A549 (cell line): ENCODE results near the gene FOXS1. TPM values are rescaled to one million over a fixed set of nuclear protein-coding genes. Genes with fewer than 3 reads are reported as not detected.

Experiments used
- ATAC-seq, 2 experiments: fragments of 200-7000 bp in 1 of 2; fragments of >200 bp in 1 of 2; cut with Nextera tagmentation in 1 of 2; cut with Tn5 transposase in 1 of 2; 3 replicates each; pipeline versions ENCODE4 v1.8.0 to v1.9.1; 2018 to 2020; ENCODE audit warnings: mild to moderate bottlenecking in 1 of 2, moderate library complexity in 1 of 2
- CTCF ChIA-PET: fragments of 300-600 bp; sonication (Branson Sonifier 250); formaldehyde crosslinking; extraction: SDS; loops from one replicate; lab custom pipeline; 2021; ENCODE audit warnings: antibody characterized with exemption, inconsistent platforms; lab: Yijun Ruan, JAX
- POLR2A ChIA-PET: fragments of 350-600 bp; formaldehyde crosslinking; extraction: SDS; loops from one replicate; lab custom pipeline; 2021; ENCODE audit warnings: antibody characterized with exemption, inconsistent platforms; lab: Yijun Ruan, JAX
- DNase-seq, 2 experiments: peaks; one replicate each; pipeline versions ENCODE4 v3.0.0 to v3.0.0-alpha.2; 2011 to 2016; ENCODE audit warnings: low read depth in 1 of 2, low spot score in 1 of 2
- FAIRE-seq: peaks from 2 replicates; lab custom pipeline; 2011; peaks lifted over from hg19 to GRCh38; lab: Jason Lieb, UNC
- H3K27ac ChIP-seq, 2 experiments: fragments of >200 bp; sonication (Bioruptor Twin); formaldehyde crosslinking; 3 replicates each; pipeline ENCODE4 v1.5.1; 2016 to 2017
- H3K4me1 ChIP-seq: fragments of >200 bp; sonication (Bioruptor Twin); formaldehyde crosslinking; 3 replicates; pipeline ENCODE4 v1.6.1; 2016
- H3K4me2 ChIP-seq: fragments of >200 bp; sonication (Bioruptor Twin); formaldehyde crosslinking; 3 replicates; pipeline ENCODE4 v1.6.1; 2016
- H3K4me3 ChIP-seq: fragments of >200 bp; sonication (Bioruptor Twin); formaldehyde crosslinking; 3 replicates; pipeline ENCODE4 v1.5.1; 2016
- H3K9me3 ChIP-seq: fragments of >200 bp; sonication (Bioruptor Twin); formaldehyde crosslinking; 3 replicates; pipeline ENCODE4 v1.6.1; 2016
- CBX8 ChIP-seq: fragments of 200-600 bp; sonication (generic); IDR thresholded peaks from 2 replicates; pipeline ENCODE4 v1.6.1; 2016
- E2F6 ChIP-seq: IDR thresholded peaks from 2 replicates; pipeline ENCODE4 v1.6.1; 2012; ENCODE audit warnings: low read depth, borderline replicate concordance
- EHF ChIP-seq: fragments of 250-450 bp; sonication (Bioruptor Pico); IDR thresholded peaks from 2 replicates; pipeline ENCODE4 v1.5.0; 2020; ENCODE audit warnings: mild to moderate bottlenecking
- HDAC2 ChIP-seq: fragments of 200-600 bp; sonication (generic); IDR thresholded peaks from 2 replicates; pipeline ENCODE4 v1.6.1; 2016
- HMGXB4 ChIP-seq: fragments of 250-450 bp; sonication (Bioruptor Pico); IDR thresholded peaks from 2 replicates; pipeline ENCODE4 v1.5.0; 2021; ENCODE audit warnings: mild to moderate bottlenecking, moderate library complexity, borderline replicate concordance
- HOXB5 ChIP-seq: fragments of 250-450 bp; sonication (Bioruptor Pico); IDR thresholded peaks from 2 replicates; pipeline ENCODE4 v1.5.0; 2020; ENCODE audit warnings: mild to moderate bottlenecking, moderate library complexity
- JUN ChIP-seq, 2 experiments: fragments of >200 bp; sonication (Bioruptor Twin); formaldehyde crosslinking; IDR thresholded peaks; 2 replicates in 1 of 2; 3 replicates in 1 of 2; pipeline ENCODE4 v1.6.1; 2016 to 2017
- JUNB ChIP-seq: fragments of >200 bp; sonication (Bioruptor Twin); formaldehyde crosslinking; IDR thresholded peaks from 2 replicates; pipeline ENCODE4 v1.6.1; 2016
- NR3C1 ChIP-seq: fragments of >200 bp; sonication (Bioruptor Twin); formaldehyde crosslinking; IDR thresholded peaks from 3 replicates; pipeline ENCODE4 v1.6.1; 2017
- POLR2A ChIP-seq: IDR thresholded peaks from 2 replicates; pipeline ENCODE4 v1.6.1; 2012; ENCODE audit warnings: mild to moderate bottlenecking, low read length
- REST ChIP-seq: fragments of 200-600 bp; sonication (generic); IDR thresholded peaks from 2 replicates; pipeline ENCODE4 v1.6.1; 2016; ENCODE audit warnings: antibody characterized with exemption, mild to moderate bottlenecking, moderate library complexity
- SMC3 ChIP-seq: fragments of >200 bp; sonication (Bioruptor Twin); formaldehyde crosslinking; IDR thresholded peaks from 3 replicates; pipeline ENCODE4 v1.6.1; 2018; ENCODE audit warnings: inconsistent platforms
- USF2 ChIP-seq: fragments of 450-650 bp; IDR thresholded peaks from 2 replicates; pipeline ENCODE4 v1.6.1; 2014; ENCODE audit warnings: antibody characterized with exemption
- ZC3H11A ChIP-seq: fragments of 450-650 bp; IDR thresholded peaks from 2 replicates; pipeline ENCODE4 v1.6.1; 2014; ENCODE audit warnings: antibody characterized with exemption, mild to moderate bottlenecking
- WGBS: methylation state at CpG from one replicate; pipeline ENCODE4 v1.1.6; 2017; ENCODE audit errors: missing lambda C conversion rate; 5-methylcytosine and 5-hydroxymethylcytosine counted together
- polyA plus RNA-seq, 4 experiments: library from polyadenylated mRNA; depleted of rRNA in 3 of 4; stranded (reverse); fragments of >200 nt; fragmentation: RNase III in 1 of 4; extraction: RNeasy Plus Mini Kit Qiagen cat#74134 plus additional on column Dnase treatment in 1 of 4; gene quantifications; 2 replicates in 3 of 4; 3 replicates in 1 of 4; pipeline ENCODE4 v1.2.3, GENCODE V29; 2011 to 2017
- TF ChIP-seq, protein P1 (sequence below): fragments of 250-450 bp; sonication (Bioruptor Pico); IDR thresholded peaks from 2 replicates; pipeline ENCODE4 v1.5.0; 2020; ENCODE audit warnings: low read depth, mild to moderate bottlenecking, moderate library complexity
- TF ChIP-seq, protein P2 (sequence below): fragments of >200 bp; sonication (Bioruptor Twin); formaldehyde crosslinking; IDR thresholded peaks from 2 replicates; pipeline ENCODE4 v1.6.1; 2016
- TF ChIP-seq, protein P3 (sequence below): fragments of >200 bp; sonication (Bioruptor Twin); formaldehyde crosslinking; IDR thresholded peaks from 3 replicates; pipeline ENCODE4 v1.5.1; 2016
- TF ChIP-seq, protein P4 (sequence below): IDR thresholded peaks from 2 replicates; pipeline ENCODE4 v1.6.1; 2012

Gene FOXS1
- polyA plus RNA-seq, 2 of the 4 experiments (the other 2 are of a cell fraction) = 1.5 to 3.7 TPM

GRCh38 chr20:31862157-31862470 is 16.7 kb upstream of the FOXS1 start:
- Histone ChIP-seq H3K4me3 (peak overlapping the region; percentile 57), H3K4me2 (peak overlapping the region; percentile 98), H3K27ac (peak overlapping the region; percentile 28 to 82; a peak in 4 of 6 replicates), H3K9me3 (no peaks in the 10 kb centered on the region), H3K4me1 (peaks cover 15% of the 10 kb centered on the region)
- DNase-seq (no peak), ATAC-seq (no peak), FAIRE-seq (no peak)
- ChIA-PET POLR2A (interaction anchor here (0.7 kb wide), 1 partner anchor 18 kb away, joined by 3 read pairs; no protein-coding TSS in a partner anchor), CTCF (interaction anchor here (1.2 to 5.7 kb wide), 7 partner anchors 10 to 169 kb away, joined by 3 to 64 read pairs (median 7); partner anchors contain the start of gene PDRG1)
- TF ChIP-seq EHF (CRISPR knock-in tag) = no peak
- no peak for TF ChIP-seq CBX8
- no peak for TF ChIP-seq REST
- TF ChIP-seq, protein P1, sequence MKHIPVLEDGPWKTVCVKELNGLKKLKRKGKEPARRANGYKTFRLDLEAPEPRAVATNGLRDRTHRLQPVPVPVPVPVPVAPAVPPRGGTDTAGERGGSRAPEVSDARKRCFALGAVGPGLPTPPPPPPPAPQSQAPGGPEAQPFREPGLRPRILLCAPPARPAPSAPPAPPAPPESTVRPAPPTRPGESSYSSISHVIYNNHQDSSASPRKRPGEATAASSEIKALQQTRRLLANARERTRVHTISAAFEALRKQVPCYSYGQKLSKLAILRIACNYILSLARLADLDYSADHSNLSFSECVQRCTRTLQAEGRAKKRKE (CRISPR knock-in tag) = no peak
- TF ChIP-seq, protein P2, sequence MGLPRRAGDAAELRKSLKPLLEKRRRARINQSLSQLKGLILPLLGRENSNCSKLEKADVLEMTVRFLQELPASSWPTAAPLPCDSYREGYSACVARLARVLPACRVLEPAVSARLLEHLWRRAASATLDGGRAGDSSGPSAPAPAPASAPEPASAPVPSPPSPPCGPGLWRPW = no peak
- no peak for TF ChIP-seq NR3C1
- TF ChIP-seq HOXB5 (CRISPR knock-in tag) = no peak
- TF ChIP-seq HDAC2 = no peak
- no peak for TF ChIP-seq POLR2A
- TF ChIP-seq, protein P3, sequence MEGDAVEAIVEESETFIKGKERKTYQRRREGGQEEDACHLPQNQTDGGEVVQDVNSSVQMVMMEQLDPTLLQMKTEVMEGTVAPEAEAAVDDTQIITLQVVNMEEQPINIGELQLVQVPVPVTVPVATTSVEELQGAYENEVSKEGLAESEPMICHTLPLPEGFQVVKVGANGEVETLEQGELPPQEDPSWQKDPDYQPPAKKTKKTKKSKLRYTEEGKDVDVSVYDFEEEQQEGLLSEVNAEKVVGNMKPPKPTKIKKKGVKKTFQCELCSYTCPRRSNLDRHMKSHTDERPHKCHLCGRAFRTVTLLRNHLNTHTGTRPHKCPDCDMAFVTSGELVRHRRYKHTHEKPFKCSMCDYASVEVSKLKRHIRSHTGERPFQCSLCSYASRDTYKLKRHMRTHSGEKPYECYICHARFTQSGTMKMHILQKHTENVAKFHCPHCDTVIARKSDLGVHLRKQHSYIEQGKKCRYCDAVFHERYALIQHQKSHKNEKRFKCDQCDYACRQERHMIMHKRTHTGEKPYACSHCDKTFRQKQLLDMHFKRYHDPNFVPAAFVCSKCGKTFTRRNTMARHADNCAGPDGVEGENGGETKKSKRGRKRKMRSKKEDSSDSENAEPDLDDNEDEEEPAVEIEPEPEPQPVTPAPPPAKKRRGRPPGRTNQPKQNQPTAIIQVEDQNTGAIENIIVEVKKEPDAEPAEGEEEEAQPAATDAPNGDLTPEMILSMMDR = no peak
- no peak for TF ChIP-seq SMC3
- no peak for TF ChIP-seq ZC3H11A
- 82% methylated on average over 5 of the region's 5 CpGs for WGBS

- POLR2A ChIA-PET = interaction anchor here (0.6 to 0.7 kb wide), 2 partner anchors 9 to 18 kb away, joined by 3 read pairs; no protein-coding TSS in a partner anchor
These were observed 16.2 kb upstream of the FOXS1 start for GRCh38 chr20:31861385-31862156.

More at GRCh38 chr20:31861385-31862156, 16.2 kb upstream of the FOXS1 start:
- H3K9me3 ChIP-seq = no peaks in the 10 kb centered on the region
- H3K4me2 ChIP-seq = peak overlapping the region; percentile 98
- DNase-seq (peak; percentile 75 to 85), FAIRE-seq (no peak)
- peaks cover 15% of the 10 kb centered on the region for H3K4me1 ChIP-seq
- CTCF ChIA-PET = interaction anchor here (1.2 to 5.7 kb wide), 7 partner anchors 9 to 91 kb away, joined by 3 to 64 read pairs (median 5); partner anchors contain the start of gene PDRG1
- TF ChIP-seq JUNB = no peak
- no peak for TF ChIP-seq USF2
- TF ChIP-seq, protein P4, sequence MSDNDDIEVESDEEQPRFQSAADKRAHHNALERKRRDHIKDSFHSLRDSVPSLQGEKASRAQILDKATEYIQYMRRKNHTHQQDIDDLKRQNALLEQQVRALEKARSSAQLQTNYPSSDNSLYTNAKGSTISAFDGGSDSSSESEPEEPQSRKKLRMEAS = no peak
- TF ChIP-seq HDAC2 = no peak
- no peak for TF ChIP-seq JUN (IDR thresholded peaks at IDR 0.05)
- peak; percentile 50 for TF ChIP-seq POLR2A
- TF ChIP-seq E2F6 = no peak
- TF ChIP-seq HMGXB4 (CRISPR knock-in tag) = no peak
- TF ChIP-seq, all 56 proteins: peak for 1
- H3K4me3 ChIP-seq = peak overlapping the region; percentile 57
- H3K27ac ChIP-seq = peak overlapping the region; percentile 28 to 82; a peak in 5 of 6 replicates
- peak; percentile 72 to 88 for ATAC-seq
- 8% methylated on average over 16 of the region's 60 CpGs for WGBS
